ENCODE results near the gene FBXL4.
"Not testable (repeated sequence)": the region's sequence is repeated elsewhere in the genome, so short reads cannot be mapped to it uniquely, and the experiment has no call there.

The FBXL4 gene

GRCh38 chr6:98945311-98946115 is 2.2 kb downstream of the FBXL4 start:
- DNase-seq: no peak

- no peak for DNase-seq
Observed at GRCh38 chr6:98944598-98945081, 3.1 kb downstream of the FBXL4 start.

- no peak for DNase-seq
Observed at GRCh38 chr6:98944168-98944567, 3.6 kb downstream of the FBXL4 start.

- no peak for DNase-seq
Observed at GRCh38 chr6:98942263-98942803, 5.4 kb downstream of the FBXL4 start.

- no peak for DNase-seq
Observed at GRCh38 chr6:98941319-98941718, 6.4 kb downstream of the FBXL4 start.

- no peak for DNase-seq
Observed at GRCh38 chr6:98937351-98937750, 10.4 kb downstream of the FBXL4 start.

GRCh38 chr6:98932381-98932780 is 15.4 kb downstream of the FBXL4 start:
- DNase-seq: peak; percentile 71

- DNase-seq: peak; percentile 15
Observed at GRCh38 chr6:98931696-98932095, 16.1 kb downstream of the FBXL4 start.

GRCh38 chr6:98929498-98930060 is 18.2 kb downstream of the FBXL4 start:
- DNase-seq: no peak

GRCh38 chr6:98928688-98929087 is 19.1 kb downstream of the FBXL4 start:
- DNase-seq: no peak

GRCh38 chr6:98927534-98927933 is 20.2 kb downstream of the FBXL4 start:
- DNase-seq: peak; percentile 70

- DNase-seq: no peak
Observed at GRCh38 chr6:98925831-98926230, 21.9 kb downstream of the FBXL4 start.

GRCh38 chr6:98924647-98925046 is 23.1 kb downstream of the FBXL4 start:
- peak; percentile 59 for DNase-seq

- DNase-seq: no peak
Observed at GRCh38 chr6:98920904-98921431, 26.8 kb downstream of the FBXL4 start.

- DNase-seq: not testable (repeated sequence)
Observed at GRCh38 chr6:98910946-98911345, 36.8 kb downstream of the FBXL4 start.

- DNase-seq: no peak
Observed at GRCh38 chr6:98909236-98909635, 38.5 kb downstream of the FBXL4 start.

- not testable (repeated sequence) for DNase-seq
Observed at GRCh38 chr6:98906342-98906741, 41.4 kb downstream of the FBXL4 start.

GRCh38 chr6:98905759-98906158 is 42.0 kb downstream of the FBXL4 start:
- DNase-seq: no peak

GRCh38 chr6:98904096-98904495 is 43.6 kb downstream of the FBXL4 start:
- DNase-seq: no peak

GRCh38 chr6:98900706-98901105 is 47.0 kb downstream of the FBXL4 start:
- DNase-seq: no peak

- DNase-seq: no peak
Observed at GRCh38 chr6:98894810-98895209, 52.9 kb downstream of the FBXL4 start.

- no peak for DNase-seq
Observed at GRCh38 chr6:98887650-98888049, 60.1 kb downstream of the FBXL4 start.

GRCh38 chr6:98885330-98885729 is 62.4 kb downstream of the FBXL4 start:
- no peak for DNase-seq

- DNase-seq: no peak
Observed at GRCh38 chr6:98880486-98880885, 67.3 kb downstream of the FBXL4 start.

Data from NCI-H2171 treated with DMSO at 0.1 percent for 48 hours (cell line).